Measurements from ENCODE around the gene SLC4A2.

GRCh38 chr7:151099486-151100211 lies 40.3 kb downstream of the SLC4A2 start:
- TF ChIP-seq, protein P1, sequence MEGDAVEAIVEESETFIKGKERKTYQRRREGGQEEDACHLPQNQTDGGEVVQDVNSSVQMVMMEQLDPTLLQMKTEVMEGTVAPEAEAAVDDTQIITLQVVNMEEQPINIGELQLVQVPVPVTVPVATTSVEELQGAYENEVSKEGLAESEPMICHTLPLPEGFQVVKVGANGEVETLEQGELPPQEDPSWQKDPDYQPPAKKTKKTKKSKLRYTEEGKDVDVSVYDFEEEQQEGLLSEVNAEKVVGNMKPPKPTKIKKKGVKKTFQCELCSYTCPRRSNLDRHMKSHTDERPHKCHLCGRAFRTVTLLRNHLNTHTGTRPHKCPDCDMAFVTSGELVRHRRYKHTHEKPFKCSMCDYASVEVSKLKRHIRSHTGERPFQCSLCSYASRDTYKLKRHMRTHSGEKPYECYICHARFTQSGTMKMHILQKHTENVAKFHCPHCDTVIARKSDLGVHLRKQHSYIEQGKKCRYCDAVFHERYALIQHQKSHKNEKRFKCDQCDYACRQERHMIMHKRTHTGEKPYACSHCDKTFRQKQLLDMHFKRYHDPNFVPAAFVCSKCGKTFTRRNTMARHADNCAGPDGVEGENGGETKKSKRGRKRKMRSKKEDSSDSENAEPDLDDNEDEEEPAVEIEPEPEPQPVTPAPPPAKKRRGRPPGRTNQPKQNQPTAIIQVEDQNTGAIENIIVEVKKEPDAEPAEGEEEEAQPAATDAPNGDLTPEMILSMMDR (IDR thresholded peaks at IDR 0.05) = no peak
- TF ChIP-seq EP300 (IDR thresholded peaks at IDR 0.05) (no peak), POLR2A (IDR thresholded peaks at IDR 0.05) (no peak)
